GM10266 (cell line): ENCODE results near the gene COX19.

ENCODE experiments used
- DNase-seq: peaks from one replicate; pipeline ENCODE4 v3.0.0; 2012; ENCODE audit errors: extremely low spot score
- CTCF ChIP-seq: IDR thresholded peaks from 2 replicates; pipeline ENCODE4 v1.5.1; 2012; ENCODE audit warnings: mild to moderate bottlenecking, low read depth; ENCODE audit not compliant: control insufficient read depth, insufficient read depth; ENCODE audit errors: missing control alignments

The COX19 gene

GRCh38 chr7:921581-922333, 53.6 kb downstream of the COX19 start:
- no peak for DNase-seq
- no peak for TF ChIP-seq CTCF

GRCh38 chr7:921071-921461, 54.3 kb downstream of the COX19 start:
- no peak for TF ChIP-seq CTCF
- no peak for DNase-seq

GRCh38 chr7:920351-921070, 54.8 kb downstream of the COX19 start:
- TF ChIP-seq CTCF, result no peak
- no peak for DNase-seq

- TF ChIP-seq CTCF, result no peak
- DNase-seq, result no peak
These were observed 55.4 kb downstream of the COX19 start for GRCh38 chr7:919924-920341.

- no peak for DNase-seq
- TF ChIP-seq CTCF, result no peak
These were observed 56.3 kb downstream of the COX19 start for GRCh38 chr7:919114-919442.

- no peak for TF ChIP-seq CTCF
- DNase-seq, result no peak
These were observed 56.8 kb downstream of the COX19 start for GRCh38 chr7:918441-919113.

GRCh38 chr7:918118-918425, 57.3 kb downstream of the COX19 start:
- no peak for TF ChIP-seq CTCF
- no peak for DNase-seq
